Adipocyte (in vitro differentiated cells): ENCODE measurements around the gene ENO4.

Experiments
- DNase-seq: peaks from one replicate; pipeline ENCODE4 v3.0.0-alpha.2; 2015; ENCODE audit warnings: low read depth
- H3K27me3 ChIP-seq: replicated peaks from 2 replicates; pipeline ENCODE4 v1.7.0; 2013; ENCODE audit warnings: mild to moderate bottlenecking, low read length, moderate library complexity; ENCODE audit not compliant: control insufficient read depth, insufficient read depth
- H3K36me3 ChIP-seq: 2 replicates; pipeline ENCODE4 v1.7.0; 2013; ENCODE audit warnings: low read length, mild to moderate bottlenecking, moderate library complexity; ENCODE audit not compliant: control insufficient read depth, insufficient read depth, severe bottlenecking
- H3K4me1 ChIP-seq: 2 replicates; pipeline ENCODE4 v1.7.0; 2013; ENCODE audit warnings: mild to moderate bottlenecking, low read length, moderate library complexity; ENCODE audit not compliant: control insufficient read depth, insufficient read depth
- H3K4me3 ChIP-seq: 2 replicates; pipeline ENCODE4 v1.7.0; 2013; ENCODE audit warnings: mild to moderate bottlenecking, low read length, moderate library complexity
- H3K9ac ChIP-seq: 2 replicates; pipeline ENCODE4 v1.7.0; 2013; ENCODE audit warnings: mild to moderate bottlenecking, low read length, moderate library complexity
- H3K9me3 ChIP-seq: 2 replicates; pipeline ENCODE4 v1.7.0; 2013; ENCODE audit warnings: mild to moderate bottlenecking, low read length, moderate library complexity; ENCODE audit not compliant: control insufficient read depth

ENO4 gene

GRCh38 chr10:116815641-116816415 lies 33.5 kb upstream of the ENO4 start:
- no peak overlapping the region for H3K4me3 ChIP-seq
- H3K27me3 ChIP-seq = peaks cover 61% of the 10 kb centered on the region
- no peak overlapping the region for H3K9ac ChIP-seq
- DNase-seq = no peak
- no peaks in the 10 kb centered on the region for H3K36me3 ChIP-seq
- H3K4me1 ChIP-seq = no peaks in the 10 kb centered on the region
- peaks cover 9% of the 10 kb centered on the region for H3K9me3 ChIP-seq

GRCh38 chr10:116817178-116817577 lies 32.1 kb upstream of the ENO4 start:
- Histone ChIP-seq H3K4me1 (no peaks in the 10 kb centered on the region), H3K27me3 (peaks cover 52% of the 10 kb centered on the region), H3K9me3 (peaks cover 9% of the 10 kb centered on the region), H3K4me3 (no peak overlapping the region), H3K36me3 (no peaks in the 10 kb centered on the region), H3K9ac (no peak overlapping the region)
- no peak for DNase-seq

DNA sequence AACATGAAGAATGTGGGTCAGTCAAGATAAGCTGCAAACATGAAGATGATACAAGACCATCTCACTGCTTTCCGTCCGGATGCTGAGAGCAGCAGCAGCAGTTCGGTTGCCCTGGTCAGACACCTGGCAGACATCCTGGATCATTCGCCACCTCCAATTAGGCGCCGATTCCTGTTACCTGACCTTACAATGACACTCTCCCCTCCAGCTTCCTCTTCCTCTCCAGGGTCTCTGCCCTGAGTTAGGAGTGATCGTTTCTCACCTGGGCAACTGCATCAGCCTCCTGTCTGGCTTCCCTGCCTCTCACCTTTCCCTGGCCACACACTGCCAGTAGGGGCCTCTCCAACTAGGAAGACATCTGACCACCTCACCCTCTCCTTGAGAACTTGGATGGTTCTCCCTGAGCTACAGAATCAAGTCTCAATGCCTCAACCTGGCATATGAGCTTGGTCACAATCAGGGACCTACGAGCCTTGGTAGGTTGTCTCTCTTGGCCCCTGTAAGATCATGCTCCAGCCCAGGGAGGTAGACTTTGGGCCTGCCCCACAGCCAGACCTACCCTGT lies 31.4 kb upstream of the ENO4 start:
- Histone ChIP-seq H3K4me3 (no peak overlapping the region), H3K36me3 (no peaks in the 10 kb centered on the region), H3K9ac (no peak overlapping the region), H3K4me1 (no peaks in the 10 kb centered on the region), H3K9me3 (peaks cover 9% of the 10 kb centered on the region), H3K27me3 (peaks cover 49% of the 10 kb centered on the region)
- DNase-seq = no peak

- Histone ChIP-seq H3K36me3 (no peaks in the 10 kb centered on the region), H3K4me1 (no peaks in the 10 kb centered on the region), H3K9ac (no peak overlapping the region), H3K4me3 (no peak overlapping the region), H3K9me3 (peaks cover 9% of the 10 kb centered on the region), H3K27me3 (peaks cover 38% of the 10 kb centered on the region)
- no peak for DNase-seq
These were observed 29.2 kb upstream of the ENO4 start for GRCh38 chr10:116819999-116820677.

GRCh38 chr10:116825901-116826300 lies 23.4 kb upstream of the ENO4 start:
- DNase-seq = no peak
- Histone ChIP-seq H3K9ac (no peak overlapping the region), H3K4me1 (no peaks in the 10 kb centered on the region), H3K9me3 (no peaks in the 10 kb centered on the region), H3K4me3 (no peak overlapping the region), H3K36me3 (no peaks in the 10 kb centered on the region), H3K27me3 (no peaks in the 10 kb centered on the region)

- Histone ChIP-seq H3K36me3 (no peaks in the 10 kb centered on the region), H3K9ac (no peak overlapping the region), H3K4me3 (no peak overlapping the region), H3K4me1 (no peaks in the 10 kb centered on the region), H3K9me3 (no peaks in the 10 kb centered on the region), H3K27me3 (no peaks in the 10 kb centered on the region)
- DNase-seq = no peak
These were observed 22.5 kb upstream of the ENO4 start for GRCh38 chr10:116826803-116827202.

DNA sequence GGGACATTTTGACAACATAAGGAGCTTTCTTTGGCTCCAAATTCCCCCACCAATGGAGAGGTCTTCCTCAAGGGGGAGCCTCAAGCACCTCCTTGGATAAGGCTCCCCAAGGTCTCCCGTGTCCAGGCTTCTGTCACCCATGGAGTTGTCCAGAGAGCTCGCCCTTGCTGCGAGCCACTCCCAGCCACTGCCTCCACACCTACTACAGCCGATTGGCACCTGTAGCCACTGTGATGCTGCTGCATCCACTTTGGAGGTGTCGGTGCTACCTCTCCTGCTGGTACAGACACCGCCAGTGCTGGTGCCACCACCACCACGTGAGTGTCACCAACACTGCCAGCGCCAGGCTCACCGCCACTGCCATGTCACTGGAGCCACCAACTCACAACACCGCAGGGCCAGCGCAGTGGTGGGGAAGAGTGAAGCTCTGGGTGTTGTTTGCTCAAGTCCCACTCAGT lies 22.1 kb upstream of the ENO4 start:
- Histone ChIP-seq H3K9me3 (no peaks in the 10 kb centered on the region), H3K4me3 (no peak overlapping the region), H3K36me3 (no peaks in the 10 kb centered on the region), H3K27me3 (no peaks in the 10 kb centered on the region), H3K4me1 (no peaks in the 10 kb centered on the region), H3K9ac (no peak overlapping the region)
- no peak for DNase-seq

GRCh38 chr10:116828116-116828515 lies 21.2 kb upstream of the ENO4 start:
- no peak overlapping the region for H3K4me3 ChIP-seq

GRCh38 chr10:116829711-116830110 lies 19.6 kb upstream of the ENO4 start:
- Histone ChIP-seq H3K36me3 (no peaks in the 10 kb centered on the region), H3K4me3 (no peak overlapping the region), H3K9me3 (no peaks in the 10 kb centered on the region), H3K9ac (no peak overlapping the region), H3K27me3 (peaks cover under 1% of the 10 kb centered on the region), H3K4me1 (no peaks in the 10 kb centered on the region)
- DNase-seq = no peak

More at GRCh38 chr10:116828116-116828515, 21.2 kb upstream of the ENO4 start:
- H3K9ac ChIP-seq = no peak overlapping the region
- DNase-seq = no peak
- H3K4me1 ChIP-seq = no peaks in the 10 kb centered on the region
- no peaks in the 10 kb centered on the region for H3K27me3 ChIP-seq
- H3K9me3 ChIP-seq = no peaks in the 10 kb centered on the region
- no peaks in the 10 kb centered on the region for H3K36me3 ChIP-seq

GRCh38 chr10:116831086-116831485 lies 18.2 kb upstream of the ENO4 start:
- DNase-seq = no peak
- H3K9ac ChIP-seq = no peak overlapping the region
- no peaks in the 10 kb centered on the region for H3K36me3 ChIP-seq
- no peaks in the 10 kb centered on the region for H3K9me3 ChIP-seq
- peaks cover 14% of the 10 kb centered on the region for H3K27me3 ChIP-seq
- H3K4me3 ChIP-seq = no peak overlapping the region
- H3K4me1 ChIP-seq = no peaks in the 10 kb centered on the region

GRCh38 chr10:116831790-116832189 lies 17.5 kb upstream of the ENO4 start:
- no peak for DNase-seq
- no peaks in the 10 kb centered on the region for H3K9me3 ChIP-seq
- H3K36me3 ChIP-seq = no peaks in the 10 kb centered on the region
- peaks cover 21% of the 10 kb centered on the region for H3K27me3 ChIP-seq
- H3K4me3 ChIP-seq = no peak overlapping the region
- no peaks in the 10 kb centered on the region for H3K4me1 ChIP-seq
- H3K9ac ChIP-seq = no peak overlapping the region
